ENCODE results near the gene AMZ1.

Gene AMZ1

GRCh38 chr7:2640846-2641316, 47.1 kb upstream of the AMZ1 start:
- WGBS (ENCODE audit: extremely low coverage, insufficient coverage, low lambda C conversion rate): no CpG with 5 or more reads among the region's 9 CpGs
- Histone ChIP-seq H3K4me2 (ENCODE audit: low read length) (no peak overlapping the region), H3K36me3 (ENCODE audit: control insufficient read depth, insufficient read depth, low read length) (no peaks in the 10 kb centered on the region), H3K79me2 (ENCODE audit: control insufficient read depth, insufficient read depth, low read length) (peaks cover 73% of the 10 kb centered on the region), H3K27ac (ENCODE audit: low read depth, low read length) (peak overlapping the region; percentile 97), H4K8ac (ENCODE audit: low read depth, low read length) (no peak overlapping the region), H3K4ac (ENCODE audit: low read depth, low read length) (peak overlapping the region; percentile 58), H4K5ac (ENCODE audit: low read length) (no peak overlapping the region), H2AK5ac (ENCODE audit: low read length) (peak overlapping the region; percentile 35), H2BK15ac (replicated peaks; ENCODE audit: low read depth) (no peak overlapping the region), H3K4me3 (ENCODE audit: low read length) (no peak overlapping the region), H3K23ac (ENCODE audit: low read length) (peak overlapping the region; percentile 70), H2BK5ac (ENCODE audit: low read length) (peak overlapping the region; percentile 21), H3K27me3 (ENCODE audit: insufficient read depth, low read length, poor library complexity) (no peaks in the 10 kb centered on the region), H3K56ac (ENCODE audit: low read length) (peak overlapping the region; percentile 83), H3K9ac (ENCODE audit: low read length) (peak overlapping the region; percentile 68), H3K4me1 (ENCODE audit: control insufficient read depth, low read depth, low read length) (peaks cover 15% of the 10 kb centered on the region), H2BK120ac (ENCODE audit: low read depth, low read length) (peak overlapping the region; percentile 69), H3K18ac (ENCODE audit: low read length) (peak overlapping the region; percentile 69), H3K79me1 (ENCODE audit: low read length) (peaks cover 28% of the 10 kb centered on the region)
- no peak for DNase-seq

GRCh38 chr7:2641406-2642393, 46.3 kb upstream of the AMZ1 start:
- Histone ChIP-seq H3K56ac (ENCODE audit: low read length) (peak overlapping the region; percentile 89), H2BK15ac (replicated peaks; ENCODE audit: low read depth) (no peak overlapping the region), H3K9ac (ENCODE audit: low read length) (peak overlapping the region; percentile 68), H3K4me3 (ENCODE audit: low read length) (no peak overlapping the region), H3K27ac (ENCODE audit: low read depth, low read length) (peak overlapping the region; percentile 97), H4K5ac (ENCODE audit: low read length) (no peak overlapping the region), H3K27me3 (ENCODE audit: insufficient read depth, low read length, poor library complexity) (no peaks in the 10 kb centered on the region), H2BK5ac (ENCODE audit: low read length) (peak overlapping the region; percentile 88), H3K23ac (ENCODE audit: low read length) (no peak overlapping the region), H3K79me2 (ENCODE audit: control insufficient read depth, insufficient read depth, low read length) (peaks cover 65% of the 10 kb centered on the region), H3K79me1 (ENCODE audit: low read length) (peaks cover 29% of the 10 kb centered on the region), H3K4me1 (ENCODE audit: control insufficient read depth, low read depth, low read length) (peaks cover 18% of the 10 kb centered on the region), H3K36me3 (ENCODE audit: control insufficient read depth, insufficient read depth, low read length) (no peaks in the 10 kb centered on the region), H2AK5ac (ENCODE audit: low read length) (peak overlapping the region; percentile 6), H3K18ac (ENCODE audit: low read length) (peak overlapping the region; percentile 95), H3K4me2 (ENCODE audit: low read length) (no peak overlapping the region), H2BK120ac (ENCODE audit: low read depth, low read length) (peak overlapping the region; percentile 69), H3K4ac (ENCODE audit: low read depth, low read length) (peak overlapping the region; percentile 62), H4K8ac (ENCODE audit: low read depth, low read length) (no peak overlapping the region)
- no CpG with 5 or more reads among the region's 39 CpGs for WGBS (ENCODE audit: extremely low coverage, insufficient coverage, low lambda C conversion rate)
- peak; percentile 98 for DNase-seq

DNA sequence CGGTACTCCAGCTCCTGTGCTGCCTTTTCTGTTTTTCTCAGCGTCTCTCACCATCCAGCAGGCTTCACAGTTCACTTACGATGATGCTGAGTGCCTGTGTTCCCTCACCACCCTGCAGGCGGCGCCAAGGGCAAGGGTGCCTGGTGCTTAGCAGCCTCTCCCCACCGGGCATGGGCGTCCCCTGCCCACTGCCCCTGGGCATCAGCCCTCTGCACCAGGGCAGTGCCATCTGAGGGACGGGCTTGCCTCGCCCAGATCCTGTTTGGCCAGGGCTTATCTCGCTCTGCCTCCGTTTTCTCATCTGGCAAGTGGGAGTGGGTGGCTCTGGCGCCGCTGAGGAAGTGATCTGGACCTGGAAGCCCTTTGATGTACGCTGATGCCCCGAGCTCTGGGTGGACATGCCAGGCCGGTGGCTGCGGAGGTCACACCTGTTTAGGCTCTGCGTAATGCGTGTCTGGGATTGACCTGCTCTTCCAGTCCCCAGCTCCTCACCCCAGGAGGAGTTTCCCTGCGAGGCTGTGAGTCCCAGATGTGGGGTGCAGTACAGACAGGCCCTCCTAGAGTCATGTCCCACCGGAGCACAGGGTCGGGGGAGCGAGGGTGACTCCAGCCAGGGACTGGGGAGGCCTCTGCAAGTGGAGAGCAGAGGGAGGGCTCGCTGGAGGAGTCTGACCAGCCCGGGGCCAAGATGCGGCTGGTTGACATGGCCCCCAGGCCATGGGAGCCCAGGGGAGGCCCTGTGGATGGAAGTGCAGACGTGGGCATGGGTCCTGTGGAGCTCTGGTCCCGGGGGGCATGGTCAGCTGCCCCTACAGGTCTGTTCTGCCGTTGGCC, 44.4 kb upstream of the AMZ1 start:
- H3K27me3 ChIP-seq (ENCODE audit: insufficient read depth, low read length, poor library complexity): no peaks in the 10 kb centered on the region
- H3K79me2 ChIP-seq (ENCODE audit: control insufficient read depth, insufficient read depth, low read length): peaks cover 46% of the 10 kb centered on the region
- DNase-seq: peak; percentile 57
- peak overlapping the region; percentile 67 for H3K56ac ChIP-seq (ENCODE audit: low read length)
- H4K5ac ChIP-seq (ENCODE audit: low read length): no peak overlapping the region
- H2BK120ac ChIP-seq (ENCODE audit: low read depth, low read length): no peak overlapping the region
- no peak overlapping the region for H3K4me2 ChIP-seq (ENCODE audit: low read length)
- H2BK15ac ChIP-seq (replicated peaks; ENCODE audit: low read depth): no peak overlapping the region
- no peak overlapping the region for H3K23ac ChIP-seq (ENCODE audit: low read length)
- H3K79me1 ChIP-seq (ENCODE audit: low read length): peaks cover 23% of the 10 kb centered on the region
- H3K4me1 ChIP-seq (ENCODE audit: control insufficient read depth, low read depth, low read length): peaks cover 18% of the 10 kb centered on the region
- H2BK5ac ChIP-seq (ENCODE audit: low read length): no peak overlapping the region
- peak overlapping the region; percentile 16 for H3K9ac ChIP-seq (ENCODE audit: low read length)
- no peak overlapping the region for H4K8ac ChIP-seq (ENCODE audit: low read depth, low read length)
- H3K36me3 ChIP-seq (ENCODE audit: control insufficient read depth, insufficient read depth, low read length): peaks cover 6% of the 10 kb centered on the region
- no peak overlapping the region for H3K18ac ChIP-seq (ENCODE audit: low read length)
- H3K27ac ChIP-seq (ENCODE audit: low read depth, low read length): no peak overlapping the region
- H3K4ac ChIP-seq (ENCODE audit: low read depth, low read length): no peak overlapping the region
- no peak overlapping the region for H3K4me3 ChIP-seq (ENCODE audit: low read length)
- H2AK5ac ChIP-seq (ENCODE audit: low read length): no peak overlapping the region
- no CpG with 5 or more reads among the region's 29 CpGs for WGBS (ENCODE audit: extremely low coverage, insufficient coverage, low lambda C conversion rate)

- Histone ChIP-seq H3K23ac (ENCODE audit: low read length) (no peak overlapping the region), H4K5ac (ENCODE audit: low read length) (no peak overlapping the region), H3K79me2 (ENCODE audit: control insufficient read depth, insufficient read depth, low read length) (peaks cover 40% of the 10 kb centered on the region), H2BK120ac (ENCODE audit: low read depth, low read length) (no peak overlapping the region), H3K79me1 (ENCODE audit: low read length) (peaks cover 21% of the 10 kb centered on the region), H3K4ac (ENCODE audit: low read depth, low read length) (no peak overlapping the region), H3K27ac (ENCODE audit: low read depth, low read length) (peak overlapping the region; percentile 72), H3K27me3 (ENCODE audit: insufficient read depth, low read length, poor library complexity) (no peaks in the 10 kb centered on the region), H3K4me2 (ENCODE audit: low read length) (no peak overlapping the region), H4K8ac (ENCODE audit: low read depth, low read length) (no peak overlapping the region), H3K36me3 (ENCODE audit: control insufficient read depth, insufficient read depth, low read length) (peaks cover 6% of the 10 kb centered on the region), H2BK5ac (ENCODE audit: low read length) (no peak overlapping the region), H2AK5ac (ENCODE audit: low read length) (no peak overlapping the region), H2BK15ac (replicated peaks; ENCODE audit: low read depth) (no peak overlapping the region), H3K56ac (ENCODE audit: low read length) (peak overlapping the region; percentile 39), H3K4me1 (ENCODE audit: control insufficient read depth, low read depth, low read length) (peaks cover 18% of the 10 kb centered on the region), H3K18ac (ENCODE audit: low read length) (peak overlapping the region; percentile 31), H3K4me3 (ENCODE audit: low read length) (no peak overlapping the region), H3K9ac (ENCODE audit: low read length) (peak overlapping the region; percentile 9)
- no peak for DNase-seq
- WGBS (ENCODE audit: extremely low coverage, insufficient coverage, low lambda C conversion rate): no CpG with 5 or more reads among the region's 6 CpGs
Observed at GRCh38 chr7:2644220-2644561, 43.8 kb upstream of the AMZ1 start.

DNA sequence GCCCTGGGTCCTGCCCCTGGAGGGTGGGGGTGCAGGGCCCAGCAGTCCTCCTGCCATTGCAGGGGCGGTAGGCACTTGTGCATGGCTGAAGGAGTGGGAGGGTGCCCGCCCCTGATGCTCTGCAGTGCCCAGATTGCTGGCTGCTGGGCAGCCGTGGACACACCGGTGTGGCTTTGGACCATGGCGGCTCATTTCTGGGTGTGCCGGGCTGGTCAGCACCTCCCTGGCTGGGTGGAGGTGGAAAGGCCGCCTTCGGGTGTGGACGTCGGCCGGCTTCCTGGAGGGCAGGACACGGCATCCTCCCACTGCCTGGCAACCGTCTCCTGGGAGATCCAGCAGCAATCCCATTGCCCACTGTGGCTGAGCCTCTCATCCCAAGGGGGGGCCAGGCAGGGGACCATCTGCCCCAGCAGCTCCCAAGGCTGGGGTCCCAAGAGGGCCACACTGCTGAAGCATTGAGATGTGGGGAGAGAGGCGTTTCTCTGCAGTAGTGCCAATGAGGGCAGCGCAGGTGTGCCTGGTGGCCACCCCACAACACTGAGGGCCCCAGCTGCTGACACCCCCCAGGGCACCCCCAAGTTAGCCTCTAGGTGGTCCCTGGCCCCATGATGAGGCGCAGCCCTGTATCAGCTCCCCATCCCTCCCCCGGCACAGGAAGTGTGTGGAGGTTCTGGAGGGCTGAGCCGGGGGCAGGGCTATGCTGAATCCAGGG, 43.3 kb upstream of the AMZ1 start:
- DNase-seq: no peak
- H3K9ac ChIP-seq (ENCODE audit: low read length): peak overlapping the region; percentile 59
- no peak overlapping the region for H2BK120ac ChIP-seq (ENCODE audit: low read depth, low read length)
- H2BK15ac ChIP-seq (replicated peaks; ENCODE audit: low read depth): no peak overlapping the region
- no peak overlapping the region for H3K23ac ChIP-seq (ENCODE audit: low read length)
- peak overlapping the region; percentile 31 for H3K18ac ChIP-seq (ENCODE audit: low read length)
- H3K79me2 ChIP-seq (ENCODE audit: control insufficient read depth, insufficient read depth, low read length): peaks cover 36% of the 10 kb centered on the region
- no peak overlapping the region for H3K4ac ChIP-seq (ENCODE audit: low read depth, low read length)
- peaks cover 6% of the 10 kb centered on the region for H3K36me3 ChIP-seq (ENCODE audit: control insufficient read depth, insufficient read depth, low read length)
- WGBS (ENCODE audit: extremely low coverage, insufficient coverage, low lambda C conversion rate): no CpG with 5 or more reads among the region's 18 CpGs
- H3K56ac ChIP-seq (ENCODE audit: low read length): peak overlapping the region; percentile 90
- H3K4me1 ChIP-seq (ENCODE audit: control insufficient read depth, low read depth, low read length): peaks cover 18% of the 10 kb centered on the region
- no peak overlapping the region for H3K4me3 ChIP-seq (ENCODE audit: low read length)
- no peaks in the 10 kb centered on the region for H3K27me3 ChIP-seq (ENCODE audit: insufficient read depth, low read length, poor library complexity)
- H3K79me1 ChIP-seq (ENCODE audit: low read length): peaks cover 18% of the 10 kb centered on the region
- H2AK5ac ChIP-seq (ENCODE audit: low read length): peak overlapping the region; percentile 7
- H4K8ac ChIP-seq (ENCODE audit: low read depth, low read length): no peak overlapping the region
- H4K5ac ChIP-seq (ENCODE audit: low read length): no peak overlapping the region
- peak overlapping the region; percentile 76 for H2BK5ac ChIP-seq (ENCODE audit: low read length)
- no peak overlapping the region for H3K4me2 ChIP-seq (ENCODE audit: low read length)
- H3K27ac ChIP-seq (ENCODE audit: low read depth, low read length): peak overlapping the region; percentile 72
